Naive B cell (primary cell): ENCODE measurements around the gene FGFRL1. TPM values are rescaled to one million over a fixed set of nuclear protein-coding genes. Genes with fewer than 3 reads are reported as not detected.
A peak's percentile ranks its signal among the peaks of the same experiment; 100 is the strongest.

ENCODE experiments used
- ATAC-seq, 2 donors: fragments of 150-1000 bp; cut with Tn5 transposase; 2 replicates each; pipeline ENCODE4 v1.10.0; 2021; ENCODE audit warnings: low read depth in 2 of 2, mild to moderate bottlenecking in 2 of 2, moderate library complexity in 2 of 2
- DNase-seq: peaks from one replicate; pipeline ENCODE4 v3.0.0; 2022
- H3K27ac Mint-ChIP-seq, 6 donors: one replicate each; pipeline ENCODE4 v1.8.0; 2020 to 2022; ENCODE audit warnings: mild to moderate bottlenecking in 6 of 6, mixed read lengths in 6 of 6, moderate library complexity in 5 of 6, inconsistent platforms in 2 of 6
- H3K27me3 Mint-ChIP-seq, 3 donors: one replicate each; pipeline ENCODE4 v1.8.0; 2021 to 2022; ENCODE audit warnings: mixed read lengths in 3 of 3, mild to moderate bottlenecking in 1 of 3
- H3K36me3 Mint-ChIP-seq, 2 donors: one replicate each; pipeline ENCODE4 v1.8.0; 2020 to 2022; ENCODE audit warnings: mixed read lengths in 2 of 2, inconsistent platforms in 1 of 2, mild to moderate bottlenecking in 1 of 2
- H3K4me1 Mint-ChIP-seq, 3 donors: one replicate each; pipeline ENCODE4 v1.8.0; 2020 to 2022; ENCODE audit warnings: mixed read lengths in 3 of 3, inconsistent platforms in 1 of 3, mild to moderate bottlenecking in 1 of 3, moderate library complexity in 1 of 3
- H3K4me3 Mint-ChIP-seq, 8 donors: one replicate each; pipeline ENCODE4 v1.8.0; 2020 to 2022; ENCODE audit warnings: mild to moderate bottlenecking in 8 of 8, mixed read lengths in 8 of 8, moderate library complexity in 8 of 8, inconsistent platforms in 2 of 8
- H3K9me3 Mint-ChIP-seq, 7 donors: one replicate each; pipeline ENCODE4 v1.8.0; 2020 to 2022; ENCODE audit warnings: mixed read lengths in 7 of 7, mild to moderate bottlenecking in 5 of 7, inconsistent platforms in 2 of 7, moderate library complexity in 1 of 7
- polyA plus RNA-seq, 6 donors: library from polyadenylated mRNA; unstranded; fragments of 300-500 nt; fragmentation: Illumina TruSeq; gene quantifications; one replicate each; pipeline ENCODE4 v1.2.3, GENCODE V29; 2021; ENCODE audit warnings: low read depth in 6 of 6

The FGFRL1 gene
- polyA plus RNA-seq, 6 donors from 2014 or later = 0.22 to 2.3 (median 0.37) TPM; not detected in 1

DNA sequence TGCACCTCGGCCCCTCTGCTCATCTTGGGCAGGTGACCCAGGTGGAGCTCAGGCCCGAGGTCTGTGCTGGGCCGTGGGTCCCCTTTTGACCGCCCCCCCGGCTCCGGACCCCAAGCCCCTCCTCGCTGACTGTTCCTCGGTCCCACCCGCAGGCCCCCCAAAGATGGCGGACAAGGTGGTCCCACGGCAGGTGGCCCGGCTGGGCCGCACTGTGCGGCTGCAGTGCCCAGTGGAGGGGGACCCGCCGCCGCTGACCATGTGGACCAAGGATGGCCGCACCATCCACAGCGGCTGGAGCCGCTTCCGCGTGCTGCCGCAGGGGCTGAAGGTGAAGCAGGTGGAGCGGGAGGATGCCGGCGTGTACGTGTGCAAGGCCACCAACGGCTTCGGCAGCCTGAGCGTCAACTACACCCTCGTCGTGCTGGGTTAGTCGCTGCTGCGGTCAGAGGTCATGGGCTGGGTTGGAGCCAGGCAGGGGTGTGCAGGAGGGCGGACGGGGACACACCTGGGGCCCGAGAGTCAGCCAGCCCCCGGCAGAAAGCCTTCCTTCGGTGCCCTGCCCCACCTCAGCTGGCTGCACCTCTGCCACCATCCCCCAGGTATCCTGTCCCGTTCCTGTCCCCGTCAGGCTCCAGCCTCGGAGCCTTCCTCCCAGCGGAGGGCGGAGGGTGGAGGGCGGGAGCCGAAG is 10.8 kb downstream of the FGFRL1 start:
- Mint-ChIP-seq H3K27ac (peak overlapping the region in 4 of 6 donors; percentile 30 to 93 (median 84)), H3K4me3 (peak overlapping the region in 4 of 8 donors; percentile 29 to 72 (median 52)), H3K4me1 (peaks cover 12 to 30% (median 23%) of the 10 kb centered on the region in 3 donors), H3K27me3 (no peaks in the 10 kb centered on the region), H3K9me3 (no peaks in the 10 kb centered on the region), H3K36me3 (no peaks in the 10 kb centered on the region)
- no peak for ATAC-seq
- DNase-seq = no peak

DNA sequence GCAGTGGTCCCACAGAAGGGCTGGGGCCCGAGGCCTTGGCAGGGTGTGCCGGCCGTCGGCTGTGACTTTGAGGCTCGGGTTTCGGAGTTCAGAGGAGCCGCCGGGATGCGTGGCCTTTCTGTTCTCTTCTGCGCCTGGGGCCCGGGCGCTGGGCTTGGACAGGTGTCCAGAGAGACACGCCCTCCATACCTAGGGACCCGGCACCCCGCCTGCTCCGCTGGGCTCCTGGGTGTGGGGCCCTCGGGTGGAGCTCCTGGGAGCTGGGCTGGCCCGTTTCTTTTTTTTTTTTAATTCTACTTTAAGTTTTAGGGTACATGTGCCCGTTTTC is 11.3 kb downstream of the FGFRL1 start:
- H3K27ac Mint-ChIP-seq = peak overlapping the region in 4 of 6 donors; percentile 56 to 77 (median 70)
- ATAC-seq (no peak), DNase-seq (no peak)
- no peak overlapping the region for H3K4me3 Mint-ChIP-seq
- no peaks in the 10 kb centered on the region for H3K27me3 Mint-ChIP-seq
- H3K4me1 Mint-ChIP-seq = peaks cover 12 to 30% (median 23%) of the 10 kb centered on the region in 3 donors
- H3K36me3 Mint-ChIP-seq = no peaks in the 10 kb centered on the region
- no peaks in the 10 kb centered on the region for H3K9me3 Mint-ChIP-seq

DNA sequence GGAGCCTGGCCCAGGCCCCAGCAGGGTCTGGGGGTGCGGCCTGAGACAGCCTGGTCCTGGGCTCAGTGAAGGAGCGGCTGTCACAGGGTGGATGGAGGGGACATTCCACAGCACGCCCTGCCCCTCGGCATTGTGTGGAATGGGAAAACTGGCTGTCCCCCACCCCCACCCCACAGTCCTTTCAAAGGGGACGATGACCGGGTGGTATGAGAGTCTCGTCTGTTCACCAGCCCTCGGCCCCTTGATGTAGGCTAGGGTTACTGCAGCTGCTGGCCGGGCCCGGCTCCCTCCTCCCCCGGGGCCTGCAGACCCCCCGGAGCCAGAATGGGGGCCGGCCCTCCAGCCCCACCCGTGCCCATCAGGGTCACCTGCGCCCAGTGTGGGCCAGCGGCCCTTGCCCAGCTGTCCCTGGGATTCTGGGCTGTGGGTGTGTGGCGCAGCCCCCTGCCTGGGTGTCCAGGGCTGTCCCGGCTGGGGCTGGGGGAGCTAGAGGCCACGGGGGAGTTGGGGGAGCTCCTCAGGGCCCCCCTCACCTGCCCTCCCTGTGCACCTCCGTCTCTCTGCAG is 11.7 kb downstream of the FGFRL1 start:
- no peak for ATAC-seq
- H3K4me1 Mint-ChIP-seq = peaks cover 12 to 28% (median 23%) of the 10 kb centered on the region in 3 donors
- H3K27ac Mint-ChIP-seq = peak overlapping the region in 1 of 6 donors; percentile 56
- no peaks in the 10 kb centered on the region for H3K36me3 Mint-ChIP-seq
- no peak for DNase-seq
- no peaks in the 10 kb centered on the region for H3K9me3 Mint-ChIP-seq
- no peaks in the 10 kb centered on the region for H3K27me3 Mint-ChIP-seq
- H3K4me3 Mint-ChIP-seq = no peak overlapping the region

DNA sequence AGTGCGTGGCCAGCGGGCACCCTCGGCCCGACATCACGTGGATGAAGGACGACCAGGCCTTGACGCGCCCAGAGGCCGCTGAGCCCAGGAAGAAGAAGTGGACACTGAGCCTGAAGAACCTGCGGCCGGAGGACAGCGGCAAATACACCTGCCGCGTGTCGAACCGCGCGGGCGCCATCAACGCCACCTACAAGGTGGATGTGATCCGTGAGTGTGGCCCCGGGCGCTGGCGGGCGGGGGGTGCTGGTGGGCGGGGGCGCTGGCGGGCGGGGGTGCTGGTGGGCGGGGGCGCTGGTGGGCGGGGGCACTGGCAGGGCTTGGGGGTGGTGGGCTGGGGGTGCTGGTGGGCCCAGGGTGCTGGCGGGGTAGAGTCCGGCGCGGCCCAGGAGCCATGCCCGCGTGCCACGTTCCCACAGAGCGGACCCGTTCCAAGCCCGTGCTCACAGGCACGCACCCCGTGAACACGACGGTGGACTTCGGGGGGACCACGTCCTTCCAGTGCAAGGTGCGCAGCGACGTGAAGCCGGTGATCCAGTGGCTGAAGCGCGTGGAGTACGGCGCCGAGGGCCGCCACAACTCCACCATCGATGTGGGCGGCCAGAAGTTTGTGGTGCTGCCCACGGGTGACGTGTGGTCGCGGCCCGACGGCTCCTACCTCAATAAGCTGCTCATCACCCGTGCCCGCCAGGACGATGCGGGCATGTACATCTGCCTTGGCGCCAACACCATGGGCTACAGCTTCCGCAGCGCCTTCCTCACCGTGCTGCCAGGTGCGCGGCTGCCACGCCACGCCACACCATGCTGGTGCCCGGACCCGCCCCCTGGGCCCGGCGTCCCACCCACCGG is 12.7 kb downstream of the FGFRL1 start:
- H3K27me3 Mint-ChIP-seq = no peaks in the 10 kb centered on the region
- ATAC-seq (no peak), DNase-seq (no peak)
- H3K9me3 Mint-ChIP-seq = no peaks in the 10 kb centered on the region
- H3K27ac Mint-ChIP-seq = no peak overlapping the region
- H3K36me3 Mint-ChIP-seq = no peaks in the 10 kb centered on the region
- peaks cover 12 to 24% (median 23%) of the 10 kb centered on the region in 3 donors for H3K4me1 Mint-ChIP-seq
- no peak overlapping the region for H3K4me3 Mint-ChIP-seq

DNA sequence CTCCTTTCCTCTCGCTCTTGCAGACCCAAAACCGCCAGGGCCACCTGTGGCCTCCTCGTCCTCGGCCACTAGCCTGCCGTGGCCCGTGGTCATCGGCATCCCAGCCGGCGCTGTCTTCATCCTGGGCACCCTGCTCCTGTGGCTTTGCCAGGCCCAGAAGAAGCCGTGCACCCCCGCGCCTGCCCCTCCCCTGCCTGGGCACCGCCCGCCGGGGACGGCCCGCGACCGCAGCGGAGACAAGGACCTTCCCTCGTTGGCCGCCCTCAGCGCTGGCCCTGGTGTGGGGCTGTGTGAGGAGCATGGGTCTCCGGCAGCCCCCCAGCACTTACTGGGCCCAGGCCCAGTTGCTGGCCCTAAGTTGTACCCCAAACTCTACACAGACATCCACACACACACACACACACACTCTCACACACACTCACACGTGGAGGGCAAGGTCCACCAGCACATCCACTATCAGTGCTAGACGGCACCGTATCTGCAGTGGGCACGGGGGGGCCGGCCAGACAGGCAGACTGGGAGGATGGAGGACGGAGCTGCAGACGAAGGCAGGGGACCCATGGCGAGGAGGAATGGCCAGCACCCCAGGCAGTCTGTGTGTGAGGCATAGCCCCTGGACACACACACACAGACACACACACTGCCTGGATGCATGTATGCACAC is 13.6 kb downstream of the FGFRL1 start:
- no peaks in the 10 kb centered on the region for H3K9me3 Mint-ChIP-seq
- H3K36me3 Mint-ChIP-seq = no peaks in the 10 kb centered on the region
- ATAC-seq (no peak), DNase-seq (no peak)
- peak overlapping the region in 4 of 6 donors; percentile 61 to 96 (median 82) for H3K27ac Mint-ChIP-seq
- H3K4me3 Mint-ChIP-seq = no peak overlapping the region
- H3K27me3 Mint-ChIP-seq = no peaks in the 10 kb centered on the region
- H3K4me1 Mint-ChIP-seq = peaks cover 12 to 23% (median 20%) of the 10 kb centered on the region in 3 donors

DNA sequence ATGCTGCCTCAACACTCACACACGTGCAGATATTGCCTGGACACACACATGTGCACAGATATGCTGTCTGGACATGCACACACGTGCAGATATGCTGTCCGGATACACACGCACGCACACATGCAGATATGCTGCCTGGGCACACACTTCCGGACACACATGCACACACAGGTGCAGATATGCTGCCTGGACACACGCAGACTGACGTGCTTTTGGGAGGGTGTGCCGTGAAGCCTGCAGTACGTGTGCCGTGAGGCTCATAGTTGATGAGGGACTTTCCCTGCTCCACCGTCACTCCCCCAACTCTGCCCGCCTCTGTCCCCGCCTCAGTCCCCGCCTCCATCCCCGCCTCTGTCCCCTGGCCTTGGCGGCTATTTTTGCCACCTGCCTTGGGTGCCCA is 14.7 kb downstream of the FGFRL1 start:
- peak overlapping the region; percentile 24 to 98 (median 94) for H3K27ac Mint-ChIP-seq
- peaks cover 0 to 5% (median 0%) of the 10 kb centered on the region in 3 donors for H3K27me3 Mint-ChIP-seq
- H3K4me1 Mint-ChIP-seq = peaks cover 12 to 22% (median 18%) of the 10 kb centered on the region in 3 donors
- peak overlapping the region in 3 of 8 donors; percentile 6 to 57 (median 8) for H3K4me3 Mint-ChIP-seq
- no peaks in the 10 kb centered on the region for H3K36me3 Mint-ChIP-seq
- DNase-seq (peak; percentile 69), ATAC-seq (peak; percentile 79 to 83)
- no peaks in the 10 kb centered on the region for H3K9me3 Mint-ChIP-seq

DNA sequence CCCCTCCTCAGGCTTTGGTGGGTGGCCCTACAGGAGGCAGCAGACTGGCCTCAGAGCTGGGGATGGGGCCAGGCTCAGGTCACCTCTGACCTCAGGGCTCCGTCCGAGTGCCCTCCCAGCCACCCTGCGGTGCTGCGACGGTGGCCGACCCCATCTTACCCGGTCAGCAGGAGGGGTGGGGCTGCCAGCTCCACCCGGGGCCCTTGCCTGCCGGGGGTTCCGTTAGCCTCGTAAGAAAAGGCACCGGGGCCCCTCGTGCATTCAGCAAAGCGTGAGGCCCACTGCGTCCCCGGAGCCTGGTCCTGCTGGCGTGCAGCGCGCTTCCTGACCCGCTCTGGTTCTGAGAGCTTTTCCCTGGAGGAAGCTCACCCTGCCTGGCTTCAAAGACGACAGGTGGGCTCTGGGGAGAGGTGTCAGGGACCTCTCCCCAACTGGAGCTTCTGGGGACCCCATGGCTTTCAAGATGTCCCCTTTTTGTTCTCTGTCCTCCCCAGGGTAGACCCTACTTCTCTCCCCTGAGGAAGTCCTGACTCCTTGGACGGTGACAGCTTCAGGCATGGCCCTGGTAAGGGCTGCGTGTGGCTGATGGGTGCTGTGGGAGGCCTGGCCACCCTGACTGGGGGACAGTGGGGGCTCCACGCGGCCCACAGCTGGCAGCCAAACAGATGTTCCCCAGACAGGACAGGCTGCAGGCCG is 15.9 kb downstream of the FGFRL1 start:
- Mint-ChIP-seq H3K27ac (peak overlapping the region in 2 of 6 donors; percentile 14 to 84), H3K4me3 (no peak overlapping the region), H3K27me3 (peaks cover 0 to 12% (median 0%) of the 10 kb centered on the region in 3 donors), H3K9me3 (no peaks in the 10 kb centered on the region), H3K36me3 (no peaks in the 10 kb centered on the region), H3K4me1 (peaks cover 8 to 15% (median 10%) of the 10 kb centered on the region in 3 donors)
- DNase-seq = no peak
- ATAC-seq = no peak

DNA sequence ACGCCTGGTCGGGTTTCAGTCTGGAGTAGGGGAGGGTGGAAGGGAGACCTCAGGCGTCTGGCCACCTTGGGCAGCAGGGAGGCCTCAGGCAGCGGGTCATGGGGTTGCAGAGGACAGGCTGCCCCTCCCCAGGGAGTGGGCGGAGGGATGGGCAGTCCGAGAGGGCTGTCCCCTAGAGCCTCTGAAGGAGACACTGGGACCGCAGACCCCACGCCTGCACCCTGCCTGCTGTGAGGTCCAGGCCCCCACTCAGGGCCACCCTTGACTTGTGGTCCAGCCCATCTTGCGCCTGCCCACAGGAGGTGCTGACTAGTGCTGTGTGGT is 16.5 kb downstream of the FGFRL1 start:
- Mint-ChIP-seq H3K4me3 (no peak overlapping the region), H3K4me1 (peaks cover 8 to 15% (median 10%) of the 10 kb centered on the region in 3 donors), H3K36me3 (no peaks in the 10 kb centered on the region), H3K27me3 (peaks cover 0 to 17% (median 0%) of the 10 kb centered on the region in 3 donors), H3K27ac (peak overlapping the region in 2 of 6 donors; percentile 13 to 14), H3K9me3 (no peaks in the 10 kb centered on the region)
- DNase-seq = no peak
- ATAC-seq = no peak

DNA sequence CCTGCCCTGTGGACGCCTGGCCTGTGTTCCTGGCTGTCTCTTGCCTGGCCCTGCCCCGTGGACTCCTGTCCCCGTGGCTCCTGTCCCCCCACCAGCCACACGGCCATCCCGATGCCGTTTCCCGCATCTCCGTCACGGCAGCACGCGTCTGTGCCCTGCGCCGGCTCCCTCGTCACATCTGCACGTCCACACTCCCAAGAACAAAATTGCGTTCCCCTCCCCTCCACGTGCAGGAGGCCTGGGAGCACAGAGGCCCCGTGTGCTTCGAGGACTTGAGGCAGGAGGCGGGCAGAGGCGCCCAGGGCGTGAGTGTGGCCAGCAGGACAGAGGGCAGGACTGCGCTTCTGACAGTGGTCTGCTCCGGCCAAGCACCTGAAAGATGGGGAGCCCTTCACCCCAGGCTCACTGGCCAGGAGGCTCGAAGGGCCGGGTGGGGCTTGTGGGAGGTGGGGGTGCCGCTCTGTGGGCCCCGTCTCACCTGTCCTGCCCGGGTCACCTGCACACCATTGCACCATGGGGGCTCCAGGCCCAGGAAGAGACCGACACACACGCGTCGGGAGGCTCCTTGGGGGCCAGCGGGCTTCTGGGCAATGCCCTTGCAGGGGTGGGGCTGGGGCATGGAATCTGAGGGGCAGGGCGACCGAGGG is 17.3 kb downstream of the FGFRL1 start:
- Mint-ChIP-seq H3K4me1 (peaks cover 8 to 15% (median 10%) of the 10 kb centered on the region in 3 donors), H3K4me3 (no peak overlapping the region), H3K27me3 (peaks cover 0 to 25% (median 0%) of the 10 kb centered on the region in 3 donors), H3K9me3 (no peaks in the 10 kb centered on the region), H3K36me3 (no peaks in the 10 kb centered on the region), H3K27ac (peak overlapping the region in 1 of 6 donors; percentile 92)
- DNase-seq = no peak
- no peak for ATAC-seq

DNA sequence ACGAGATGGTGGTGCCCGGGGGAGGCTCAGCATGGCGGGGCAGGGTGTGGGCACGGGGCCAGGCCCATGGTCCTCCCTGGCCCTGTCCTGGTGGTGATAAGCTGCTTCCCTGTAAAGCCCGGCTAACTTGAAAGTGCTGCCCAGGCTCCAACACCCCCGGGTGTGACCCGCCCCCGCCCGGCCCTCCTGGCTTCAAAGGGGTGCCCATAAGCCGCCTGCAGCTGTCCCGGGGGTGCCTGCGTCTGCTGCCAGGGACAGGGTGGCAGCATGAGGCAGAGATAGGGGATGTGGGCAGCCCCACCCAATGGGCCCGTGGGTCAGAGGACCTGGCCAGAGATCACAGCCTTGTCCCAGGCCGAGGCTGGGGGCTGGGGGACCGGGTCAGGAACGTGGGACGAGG is 18.1 kb downstream of the FGFRL1 start:
- no peaks in the 10 kb centered on the region for H3K36me3 Mint-ChIP-seq
- no peak overlapping the region for H3K27ac Mint-ChIP-seq
- H3K4me3 Mint-ChIP-seq = no peak overlapping the region
- no peaks in the 10 kb centered on the region for H3K9me3 Mint-ChIP-seq
- ATAC-seq = no peak
- H3K27me3 Mint-ChIP-seq = peaks cover 0 to 33% (median 0%) of the 10 kb centered on the region in 3 donors
- no peak for DNase-seq
- peaks cover 8 to 15% (median 10%) of the 10 kb centered on the region in 3 donors for H3K4me1 Mint-ChIP-seq

DNA sequence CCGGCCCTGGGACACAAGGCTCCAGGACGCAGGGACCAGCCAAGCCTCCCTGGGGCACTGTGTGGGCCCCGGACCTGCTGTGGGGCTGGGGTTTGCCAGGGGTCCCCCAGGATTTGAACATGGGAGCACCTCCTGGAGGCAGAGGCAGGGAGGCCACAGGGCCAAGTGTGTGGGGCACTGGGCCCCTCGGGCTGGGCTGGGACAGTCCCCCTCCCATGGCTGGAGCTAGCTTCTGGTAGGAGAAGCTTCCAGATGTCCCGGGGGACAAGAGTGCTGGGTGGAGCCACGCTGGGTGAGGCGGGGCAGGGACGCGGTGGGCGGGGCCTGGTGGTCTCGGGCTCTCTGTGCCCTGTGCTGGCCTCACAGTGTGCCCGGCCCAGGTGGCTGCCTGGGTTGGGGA is 18.6 kb downstream of the FGFRL1 start:
- Mint-ChIP-seq H3K36me3 (no peaks in the 10 kb centered on the region), H3K27ac (no peak overlapping the region), H3K27me3 (peaks cover 0 to 37% (median 0%) of the 10 kb centered on the region in 3 donors), H3K9me3 (no peaks in the 10 kb centered on the region), H3K4me3 (no peak overlapping the region), H3K4me1 (peaks cover 8 to 15% (median 10%) of the 10 kb centered on the region in 3 donors)
- no peak for ATAC-seq
- no peak for DNase-seq

DNA sequence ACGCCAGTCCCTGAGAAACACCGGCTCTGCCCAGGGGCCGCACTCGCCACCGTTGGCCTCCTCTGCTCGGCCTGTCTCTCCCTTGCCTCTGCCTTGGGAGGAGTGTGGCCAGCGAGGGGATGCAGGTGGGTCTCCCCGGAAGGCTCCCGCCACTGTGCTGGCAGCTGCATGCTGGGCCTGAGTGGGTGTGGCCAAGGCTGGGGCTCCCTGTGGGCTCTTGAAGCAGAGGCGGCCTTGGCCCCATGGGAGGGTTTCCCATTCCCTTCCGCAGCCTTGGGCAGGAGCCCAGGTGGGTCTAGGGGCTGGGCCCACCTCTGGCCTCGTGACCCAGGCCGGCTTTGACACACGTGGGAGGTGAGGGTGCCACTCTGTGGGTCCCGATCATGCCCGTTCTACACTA is 19.1 kb downstream of the FGFRL1 start:
- no peak overlapping the region for H3K27ac Mint-ChIP-seq
- H3K27me3 Mint-ChIP-seq = peaks cover 0 to 37% (median 0%) of the 10 kb centered on the region in 3 donors
- H3K9me3 Mint-ChIP-seq = no peaks in the 10 kb centered on the region
- ATAC-seq (no peak), DNase-seq (no peak)
- peaks cover 5 to 11% (median 10%) of the 10 kb centered on the region in 3 donors for H3K4me1 Mint-ChIP-seq
- no peaks in the 10 kb centered on the region for H3K36me3 Mint-ChIP-seq
- H3K4me3 Mint-ChIP-seq = no peak overlapping the region
